HepG2 (cell line): Measurements from ENCODE around the gene ZNF121. TPM values are rescaled to one million over a fixed set of nuclear protein-coding genes. Genes with fewer than 3 reads are reported as not detected.
A peak's percentile ranks its signal among the peaks of the same experiment; 100 is the strongest.

Experiments
- EED ChIP-seq: sonication (generic); formaldehyde crosslinking; IDR thresholded peaks from 2 replicates; pipeline ENCODE4 v1.5.0; 2020; ENCODE audit warnings: mild to moderate bottlenecking, missing genetic modification reagents
- GFI1 ChIP-seq: sonication (generic); formaldehyde crosslinking; IDR thresholded peaks from 2 replicates; pipeline ENCODE4 v1.5.0; 2020; ENCODE audit warnings: missing genetic modification reagents, mild to moderate bottlenecking, borderline replicate concordance
- HNRNPUL1 ChIP-seq: fragments of 200-400 bp; formaldehyde crosslinking; IDR thresholded peaks from 2 replicates; pipeline ENCODE4 v1.6.1; 2017; ENCODE audit warnings: low read depth, mild to moderate bottlenecking, low read length, moderate library complexity
- KDM2A ChIP-seq: sonication (generic); formaldehyde crosslinking; IDR thresholded peaks from 2 replicates; pipeline ENCODE4 v1.4.0; 2020; ENCODE audit warnings: low read depth, missing genetic modification reagents, borderline replicate concordance
- MNT ChIP-seq: fragments of 450-650 bp; IDR thresholded peaks from 2 replicates; pipeline ENCODE4 v1.6.1; 2016
- SP4 ChIP-seq: sonication (generic); formaldehyde crosslinking; IDR thresholded peaks from 2 replicates; pipeline ENCODE4 v1.8.1; 2023; ENCODE audit warnings: mild to moderate bottlenecking, missing genetic modification reagents
- U2AF2 ChIP-seq: fragments of 200-400 bp; formaldehyde crosslinking; IDR thresholded peaks from 2 replicates; pipeline ENCODE4 v1.6.1; 2017; ENCODE audit warnings: low read depth, mild to moderate bottlenecking, low read length
- ZBTB8A ChIP-seq: sonication (generic); formaldehyde crosslinking; IDR thresholded peaks from 2 replicates; pipeline ENCODE4 v1.4.0; 2020; ENCODE audit warnings: mild to moderate bottlenecking, low read depth, missing genetic modification reagents, borderline replicate concordance
- ZNF24 ChIP-seq: fragments of 450-650 bp; IDR thresholded peaks from 2 replicates; pipeline ENCODE4 v1.6.1; 2017; ENCODE audit warnings: antibody characterized with exemption, mild to moderate bottlenecking
- ZNF282 ChIP-seq: fragments of 450-650 bp; IDR thresholded peaks from 2 replicates; pipeline ENCODE4 v1.6.1; 2018; ENCODE audit not compliant: partially characterized antibody
- ZNF460 ChIP-seq: sonication (generic); formaldehyde crosslinking; IDR thresholded peaks from 2 replicates; pipeline ENCODE4 v1.5.1; 2020; ENCODE audit warnings: missing genetic modification reagents, mild to moderate bottlenecking, borderline replicate concordance
- ZNF512 ChIP-seq: sonication (generic); formaldehyde crosslinking; IDR thresholded peaks from 2 replicates; pipeline ENCODE4 v1.4.0; 2020; ENCODE audit warnings: mild to moderate bottlenecking, missing genetic modification reagents
- ZNF567 ChIP-seq: sonication (generic); formaldehyde crosslinking; IDR thresholded peaks from 2 replicates; pipeline ENCODE4 v1.8.1; 2023; ENCODE audit warnings: mild to moderate bottlenecking, missing genetic modification reagents, borderline replicate concordance
- ZNF577 ChIP-seq: sonication (generic); formaldehyde crosslinking; IDR thresholded peaks from 2 replicates; pipeline ENCODE4 v1.4.0; 2020; ENCODE audit warnings: mild to moderate bottlenecking, low read depth, missing genetic modification reagents, borderline replicate concordance
- polyA plus RNA-seq, 8 experiments: library from polyadenylated mRNA; depleted of rRNA in 3 of 8; stranded (reverse) in 7 of 8; unstranded in 1 of 8; fragments of >200 nt; fragmentation: Illumina TruSeq in 4 of 8; extraction: Trizol in 4 of 8; gene quantifications; 2 replicates each; pipeline versions ENCODE4 v1.2.1 to v1.2.3, GENCODE V29; 2011 to 2016; ENCODE audit warnings: low read depth in 4 of 8, missing spikeins in 1 of 8, mixed read lengths in 1 of 8; ENCODE audit not compliant: insufficient read depth in 1 of 8
- total RNA-seq, 5 experiments: library from RNA; depleted of rRNA; stranded (reverse); fragments of >200 nt; fragmentation: Illumina TruSeq; extraction: Trizol; gene quantifications; 2 replicates each; pipeline ENCODE4 v1.2.3, GENCODE V29; 2016; ENCODE audit warnings: low read depth in 1 of 5
- TF ChIP-seq, protein P1 (sequence below): sonication (generic); formaldehyde crosslinking; IDR thresholded peaks from 2 replicates; pipeline ENCODE4 v1.4.0; 2020; ENCODE audit warnings: missing genetic modification reagents
- TF ChIP-seq, protein P2 (sequence below): sonication (generic); formaldehyde crosslinking; IDR thresholded peaks from 2 replicates; pipeline ENCODE4 v1.4.0; 2020; ENCODE audit warnings: mild to moderate bottlenecking, missing genetic modification reagents
- TF ChIP-seq, protein P3 (sequence below): IDR thresholded peaks from 2 replicates; pipeline ENCODE4 v1.6.1; 2016; ENCODE audit warnings: low read depth, missing genetic modification reagents, missing compliant biosample characterization

The ZNF121 gene
- total and polyA plus RNA-seq, 2 of the 13 experiments (the other 11 are each of a cell fraction or from before 2014, with no cell fraction given) = 7.8 to 56.3 TPM

DNA sequence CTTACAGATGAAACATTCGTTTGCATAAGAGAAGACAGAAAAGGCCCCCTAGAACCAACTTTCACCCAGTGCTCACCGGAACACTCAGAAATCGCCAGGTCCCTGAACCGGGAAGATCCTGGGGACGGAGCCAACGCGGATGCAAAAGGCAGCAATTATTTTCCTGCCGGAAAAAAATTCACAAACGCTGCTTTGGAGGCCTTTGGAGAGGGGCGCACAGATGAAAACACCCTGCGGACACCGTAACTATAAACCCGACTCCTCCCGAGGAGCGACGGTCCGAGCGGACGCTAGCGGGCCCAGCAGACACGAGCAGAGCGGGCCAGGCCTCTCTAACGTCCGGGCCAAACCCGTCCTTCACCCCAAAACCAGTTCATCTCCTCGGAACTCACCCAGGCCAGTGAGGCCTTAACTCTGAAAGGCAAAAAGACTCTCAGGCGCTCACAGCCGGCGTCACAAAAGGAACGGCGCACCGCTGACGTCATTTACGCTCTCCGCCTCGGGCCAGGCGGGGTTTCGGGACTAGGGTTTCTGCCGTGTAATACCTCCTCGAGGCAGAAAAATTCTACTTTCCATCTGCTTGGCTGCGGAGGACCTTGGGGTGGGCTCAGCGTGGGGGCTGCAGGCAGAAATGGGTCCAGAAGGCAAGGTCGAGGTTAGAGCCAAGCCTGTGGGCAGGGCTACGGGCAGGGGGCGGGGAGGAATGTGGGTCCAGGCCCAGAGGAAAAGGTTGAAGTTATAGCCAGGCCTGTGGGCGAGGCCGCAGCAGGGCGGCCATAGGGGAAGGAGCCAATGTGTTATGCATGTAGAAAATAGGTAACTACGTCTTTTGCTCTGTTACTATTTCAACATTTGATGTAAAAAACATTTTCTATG lies 45.9 kb downstream of the ZNF121 start, which contains the start of gene ZNF426 (continued):
- TF ChIP-seq ZNF460 (CRISPR knock-in tag) (peak; percentile 40; the same call in 1 of the 2 replicates), HNRNPUL1 (no peak), EED (CRISPR knock-in tag) (no peak), KDM2A (CRISPR knock-in tag) (peak; percentile 91), U2AF2 (no peak), ZBTB8A (no peak; the same call in 1 of the 2 replicates), ZNF282 (no peak), MNT (no peak), GFI1 (CRISPR knock-in tag) (peak; percentile 41; the same call in 1 of the 2 replicates), ZNF567 (CRISPR knock-in tag) (no peak), ZNF512 (CRISPR knock-in tag) (no peak), ZNF577 (CRISPR knock-in tag) (no peak), ZNF24 (no peak), SP4 (peak; percentile 48; the same call in 1 of the 2 replicates)
- TF ChIP-seq, protein P1, sequence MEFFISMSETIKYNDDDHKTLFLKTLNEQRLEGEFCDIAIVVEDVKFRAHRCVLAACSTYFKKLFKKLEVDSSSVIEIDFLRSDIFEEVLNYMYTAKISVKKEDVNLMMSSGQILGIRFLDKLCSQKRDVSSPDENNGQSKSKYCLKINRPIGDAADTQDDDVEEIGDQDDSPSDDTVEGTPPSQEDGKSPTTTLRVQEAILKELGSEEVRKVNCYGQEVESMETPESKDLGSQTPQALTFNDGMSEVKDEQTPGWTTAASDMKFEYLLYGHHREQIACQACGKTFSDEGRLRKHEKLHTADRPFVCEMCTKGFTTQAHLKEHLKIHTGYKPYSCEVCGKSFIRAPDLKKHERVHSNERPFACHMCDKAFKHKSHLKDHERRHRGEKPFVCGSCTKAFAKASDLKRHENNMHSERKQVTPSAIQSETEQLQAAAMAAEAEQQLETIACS (CRISPR knock-in tag) = no peak
- TF ChIP-seq, protein P2, sequence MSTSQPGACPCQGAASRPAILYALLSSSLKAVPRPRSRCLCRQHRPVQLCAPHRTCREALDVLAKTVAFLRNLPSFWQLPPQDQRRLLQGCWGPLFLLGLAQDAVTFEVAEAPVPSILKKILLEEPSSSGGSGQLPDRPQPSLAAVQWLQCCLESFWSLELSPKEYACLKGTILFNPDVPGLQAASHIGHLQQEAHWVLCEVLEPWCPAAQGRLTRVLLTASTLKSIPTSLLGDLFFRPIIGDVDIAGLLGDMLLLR = no peak
- TF ChIP-seq, protein P3, sequence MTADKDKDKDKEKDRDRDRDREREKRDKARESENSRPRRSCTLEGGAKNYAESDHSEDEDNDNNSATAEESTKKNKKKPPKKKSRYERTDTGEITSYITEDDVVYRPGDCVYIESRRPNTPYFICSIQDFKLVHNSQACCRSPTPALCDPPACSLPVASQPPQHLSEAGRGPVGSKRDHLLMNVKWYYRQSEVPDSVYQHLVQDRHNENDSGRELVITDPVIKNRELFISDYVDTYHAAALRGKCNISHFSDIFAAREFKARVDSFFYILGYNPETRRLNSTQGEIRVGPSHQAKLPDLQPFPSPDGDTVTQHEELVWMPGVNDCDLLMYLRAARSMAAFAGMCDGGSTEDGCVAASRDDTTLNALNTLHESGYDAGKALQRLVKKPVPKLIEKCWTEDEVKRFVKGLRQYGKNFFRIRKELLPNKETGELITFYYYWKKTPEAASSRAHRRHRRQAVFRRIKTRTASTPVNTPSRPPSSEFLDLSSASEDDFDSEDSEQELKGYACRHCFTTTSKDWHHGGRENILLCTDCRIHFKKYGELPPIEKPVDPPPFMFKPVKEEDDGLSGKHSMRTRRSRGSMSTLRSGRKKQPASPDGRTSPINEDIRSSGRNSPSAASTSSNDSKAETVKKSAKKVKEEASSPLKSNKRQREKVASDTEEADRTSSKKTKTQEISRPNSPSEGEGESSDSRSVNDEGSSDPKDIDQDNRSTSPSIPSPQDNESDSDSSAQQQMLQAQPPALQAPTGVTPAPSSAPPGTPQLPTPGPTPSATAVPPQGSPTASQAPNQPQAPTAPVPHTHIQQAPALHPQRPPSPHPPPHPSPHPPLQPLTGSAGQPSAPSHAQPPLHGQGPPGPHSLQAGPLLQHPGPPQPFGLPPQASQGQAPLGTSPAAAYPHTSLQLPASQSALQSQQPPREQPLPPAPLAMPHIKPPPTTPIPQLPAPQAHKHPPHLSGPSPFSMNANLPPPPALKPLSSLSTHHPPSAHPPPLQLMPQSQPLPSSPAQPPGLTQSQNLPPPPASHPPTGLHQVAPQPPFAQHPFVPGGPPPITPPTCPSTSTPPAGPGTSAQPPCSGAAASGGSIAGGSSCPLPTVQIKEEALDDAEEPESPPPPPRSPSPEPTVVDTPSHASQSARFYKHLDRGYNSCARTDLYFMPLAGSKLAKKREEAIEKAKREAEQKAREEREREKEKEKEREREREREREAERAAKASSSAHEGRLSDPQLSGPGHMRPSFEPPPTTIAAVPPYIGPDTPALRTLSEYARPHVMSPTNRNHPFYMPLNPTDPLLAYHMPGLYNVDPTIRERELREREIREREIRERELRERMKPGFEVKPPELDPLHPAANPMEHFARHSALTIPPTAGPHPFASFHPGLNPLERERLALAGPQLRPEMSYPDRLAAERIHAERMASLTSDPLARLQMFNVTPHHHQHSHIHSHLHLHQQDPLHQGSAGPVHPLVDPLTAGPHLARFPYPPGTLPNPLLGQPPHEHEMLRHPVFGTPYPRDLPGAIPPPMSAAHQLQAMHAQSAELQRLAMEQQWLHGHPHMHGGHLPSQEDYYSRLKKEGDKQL (CRISPR knock-in tag) = no peak
